A673 (cell line): ENCODE data around the gene SNRNP40. TPM values are rescaled to one million over a fixed set of nuclear protein-coding genes. Genes with fewer than 3 reads are reported as not detected.

Source experiments
- BruUV-seq: library from RNA; stranded (reverse); fragments of 400-500 nt; replicated peaks from 2 replicates; lab custom pipeline; 2021; lab: Mats Ljungman, UMichigan
- CTCF ChIA-PET: fragments of 300-600 bp; sonication (Branson Sonifier 250); formaldehyde crosslinking; loops from one replicate; lab custom pipeline; 2022; ENCODE audit warnings: antibody characterized with exemption; lab: Charles Lee
- POLR2A ChIA-PET: fragments of 300-600 bp; sonication (Branson Sonifier 250); formaldehyde crosslinking; loops from one replicate; lab custom pipeline; 2022; ENCODE audit warnings: antibody characterized with exemption; ENCODE audit not compliant: low non-redundant PET; lab: Charles Lee
- DNase-seq: peaks from one replicate; pipeline ENCODE4 v3.0.0-alpha.2; 2015; ENCODE audit warnings: low spot score
- H3K27ac ChIP-seq: fragments of 200-600 bp; sonication (generic); 2 replicates; pipeline ENCODE4 v1.5.1; 2016; ENCODE audit warnings: mixed run types, low read depth, mild to moderate bottlenecking, mixed read lengths, antibody characterized with exemption, low read length; ENCODE audit not compliant: poor library complexity, severe bottlenecking
- H3K27me3 ChIP-seq: fragments of 200-600 bp; sonication (generic); replicated peaks from 2 replicates; pipeline ENCODE4 v1.6.1; 2017; ENCODE audit warnings: mixed run types, low read depth, mild to moderate bottlenecking, mixed read lengths, antibody characterized with exemption, low read length; ENCODE audit not compliant: insufficient read depth, poor library complexity
- H3K36me3 ChIP-seq: fragments of 200-600 bp; sonication (generic); 2 replicates; pipeline ENCODE4 v1.6.1; 2016; ENCODE audit warnings: mixed run types, mild to moderate bottlenecking, mixed read lengths, antibody characterized with exemption, low read length; ENCODE audit not compliant: insufficient read depth, poor library complexity, severe bottlenecking
- H3K4me1 ChIP-seq: fragments of 200-600 bp; sonication (generic); 2 replicates; pipeline ENCODE4 v1.6.1; 2017; ENCODE audit warnings: mixed run types, mild to moderate bottlenecking, mixed read lengths, antibody characterized with exemption, low read length; ENCODE audit not compliant: insufficient read depth, poor library complexity, severe bottlenecking
- H3K4me3 ChIP-seq: fragments of 200-600 bp; sonication (generic); 2 replicates; pipeline ENCODE4 v1.5.1; 2016; ENCODE audit warnings: low read depth, mixed run types, mild to moderate bottlenecking, mixed read lengths, low read length; ENCODE audit not compliant: poor library complexity, severe bottlenecking
- H3K9me3 ChIP-seq: fragments of 200-600 bp; sonication (generic); 2 replicates; pipeline ENCODE4 v1.6.1; 2016; ENCODE audit warnings: mixed run types, low read depth, mild to moderate bottlenecking, mixed read lengths, antibody characterized with exemption, low read length; ENCODE audit not compliant: poor library complexity, severe bottlenecking
- CTCF ChIP-seq: fragments of 300-800, 200-600 bp; sonication (generic); conservative IDR thresholded peaks from 2 replicates; pipeline ENCODE4 v1.5.1; 2017; ENCODE audit warnings: low read depth, mild to moderate bottlenecking, antibody characterized with exemption, low read length, moderate library complexity, mixed read lengths
- EZH2 ChIP-seq: fragments of 200-600 bp; sonication (generic); IDR thresholded peaks from 2 replicates; pipeline ENCODE4 v1.6.1; 2017; ENCODE audit warnings: borderline replicate concordance, low read depth, mild to moderate bottlenecking, mixed read lengths, antibody characterized with exemption, low read length; ENCODE audit not compliant: poor library complexity, severe bottlenecking
- intact Hi-C: fragments of 100-400 bp; cut with micrococcal nuclease; formaldehyde crosslinking; loops from one replicate; pipeline ENCODE4 v1.10.0; 2022; ENCODE audit not compliant: unreplicated experiment
- total RNA-seq: library from RNA; stranded (reverse); gene quantifications from 2 replicates; pipeline ENCODE4 v1.2.3, GENCODE V29; 2021

SNRNP40 gene
- total RNA-seq, 1 experiment from 2014 or later: 121 TPM

- BruUV-seq: no TSS peak
- Histone ChIP-seq H3K4me3 (no peak overlapping the region), H3K36me3 (peaks cover 2% of the 10 kb centered on the region), H3K27ac (no peak overlapping the region), H3K4me1 (peaks cover 13% of the 10 kb centered on the region), H3K9me3 (no peaks in the 10 kb centered on the region), H3K27me3 (no peaks in the 10 kb centered on the region)
- intact Hi-C loops: no loop called here
- TF ChIP-seq EZH2 (no peak), CTCF (no peak)
- CTCF ChIA-PET: no interaction called here
- no peak for DNase-seq
- POLR2A ChIA-PET: no interaction called here
These were observed 3.6 kb upstream of the SNRNP40 start for GRCh38 chr1:31300193-31300592.

DNA sequence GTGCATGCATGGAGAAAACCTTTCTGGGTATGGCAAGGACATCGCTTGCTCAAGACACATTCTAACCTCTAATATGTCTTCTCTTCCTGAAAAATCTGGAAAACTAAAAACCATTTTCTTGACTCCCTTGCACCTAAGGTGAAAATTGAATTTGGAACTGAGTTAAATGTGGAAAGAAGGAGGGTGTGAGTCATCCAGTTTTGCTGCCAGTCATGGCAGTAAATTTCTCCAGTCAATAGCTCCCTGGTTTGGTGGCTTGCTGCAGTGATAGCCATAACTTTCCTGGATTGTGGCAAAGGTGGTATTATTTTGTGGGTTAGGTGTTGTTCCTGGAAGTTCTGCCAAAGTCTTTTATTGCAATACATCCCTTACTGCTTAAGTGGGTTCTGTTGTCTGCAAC is 2.8 kb upstream of the SNRNP40 start:
- Histone ChIP-seq H3K27me3 (no peaks in the 10 kb centered on the region), H3K4me3 (no peak overlapping the region), H3K4me1 (peaks cover 14% of the 10 kb centered on the region), H3K36me3 (peaks cover 6% of the 10 kb centered on the region), H3K27ac (no peak overlapping the region), H3K9me3 (no peaks in the 10 kb centered on the region)
- no peak for TF ChIP-seq CTCF
- TF ChIP-seq EZH2: no peak
- intact Hi-C loops: no loop called here
- no TSS peak for BruUV-seq
- ChIA-PET POLR2A (no interaction called here), CTCF (no interaction called here)
- DNase-seq: no peak

- DNase-seq: peak; percentile 12
- POLR2A ChIA-PET: interaction anchor here (0.6 to 0.9 kb wide), 3 partner anchors 9 to 662 kb away, joined by 3 to 4 read pairs (median 4); no protein-coding TSS in a partner anchor
- TF ChIP-seq EZH2: no peak
- peaks cover 14% of the 10 kb centered on the region for H3K4me1 ChIP-seq
- H3K27me3 ChIP-seq: no peaks in the 10 kb centered on the region
- no peaks in the 10 kb centered on the region for H3K9me3 ChIP-seq
- peaks cover 18% of the 10 kb centered on the region for H3K36me3 ChIP-seq
- TSS peak; percentile 61 for BruUV-seq
- intact Hi-C loops: no loop called here
- peak overlapping the region; percentile 90 for H3K27ac ChIP-seq
- peak overlapping the region; percentile 80 for H3K4me3 ChIP-seq
- CTCF ChIA-PET: interaction anchor here (0.6 kb wide), 1 partner anchor 156 kb away, joined by 3 read pairs; no protein-coding TSS in a partner anchor
These were observed 974 bp upstream of the SNRNP40 start for GRCh38 chr1:31297277-31298247.
